Activated CD8-positive, alpha-beta memory T cell treated with anti-CD3 and anti-CD28 coated beads for 48 hours (primary cell): Measurements from ENCODE around the gene MLLT3.

Source experiments
- DNase-seq, 3 experiments: peaks; one replicate each; pipeline ENCODE4 v3.0.0-alpha.2; 2020; ENCODE audit warnings: low read depth in 2 of 3, low spot score in 2 of 3

The MLLT3 gene

DNA sequence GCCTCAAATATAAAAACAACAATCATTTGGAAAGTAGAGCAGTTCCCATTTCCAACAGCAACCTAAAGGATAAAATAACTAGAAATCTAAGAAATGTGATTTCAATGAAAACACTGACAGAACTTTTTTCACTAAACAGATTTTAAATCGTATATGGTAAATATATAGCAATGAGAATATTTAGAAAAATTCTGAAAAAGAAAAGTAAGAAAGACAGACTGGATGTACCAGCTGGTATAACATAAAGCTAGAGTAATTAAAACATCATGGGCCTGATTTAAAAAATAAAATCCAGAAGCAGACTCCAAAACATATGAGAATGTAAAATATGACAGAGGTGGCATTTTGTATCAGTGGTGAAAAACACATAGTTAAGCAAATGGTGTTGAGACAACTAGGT lies 308.9 kb downstream of the MLLT3 start:
- DNase-seq, result no peak

DNA sequence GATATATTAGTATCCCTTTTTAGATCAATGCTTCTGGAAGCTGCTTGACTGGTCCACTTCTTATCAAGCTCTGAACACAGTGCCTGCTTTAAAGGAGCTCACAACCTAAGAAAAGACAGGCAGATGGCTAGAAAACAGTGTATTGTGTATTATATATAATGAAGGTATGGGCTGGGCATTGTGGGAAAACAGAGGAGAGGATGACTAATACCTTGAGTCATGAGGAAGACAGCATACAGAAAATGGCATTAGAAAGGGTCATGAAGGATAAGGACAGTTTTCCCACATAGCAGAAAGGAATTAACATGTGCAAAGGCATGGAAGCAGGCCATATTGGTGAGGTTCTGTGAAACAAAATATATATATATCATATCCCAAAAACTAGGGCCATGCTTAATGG lies 309.6 kb downstream of the MLLT3 start:
- DNase-seq, result no peak

DNA sequence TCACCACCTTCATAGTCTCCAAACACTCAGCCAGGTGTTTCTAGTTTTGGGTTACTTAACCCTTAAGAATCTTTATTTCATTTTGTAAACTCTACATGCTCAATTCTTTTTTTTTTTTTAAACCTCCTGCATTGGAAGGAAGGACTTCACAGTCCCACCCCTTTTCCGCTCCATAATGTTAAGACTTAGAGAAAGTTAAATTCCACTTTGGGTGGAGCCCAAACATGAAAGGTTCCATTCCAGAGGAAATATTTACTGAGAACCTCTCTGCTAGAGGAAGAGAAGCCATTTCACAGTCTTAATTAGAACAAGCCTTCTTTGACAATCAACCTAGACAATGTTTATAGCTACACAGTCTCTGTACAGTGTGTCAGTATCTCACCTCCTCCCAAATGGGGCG lies 312.3 kb downstream of the MLLT3 start:
- DNase-seq, result no peak

DNA sequence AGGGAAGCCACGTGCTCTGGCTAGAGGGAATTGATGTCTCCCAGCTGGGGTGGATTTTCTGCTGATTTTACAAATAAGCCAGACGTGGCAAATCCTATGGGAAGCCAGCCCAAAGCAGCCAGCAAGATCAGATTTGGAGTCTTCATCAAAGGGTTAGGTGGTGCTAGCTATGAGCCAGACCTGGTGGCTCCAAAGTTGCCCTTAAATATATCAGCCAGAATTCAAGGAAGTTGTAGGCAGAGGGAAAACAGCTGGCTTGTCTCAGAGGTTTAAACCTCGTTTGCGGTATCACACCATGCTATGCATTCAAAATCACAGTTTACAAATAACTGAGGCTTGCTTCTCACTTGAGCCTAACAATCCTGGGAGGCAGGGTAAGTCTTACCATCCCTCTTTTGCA lies 313.2 kb downstream of the MLLT3 start:
- no peak for DNase-seq

DNA sequence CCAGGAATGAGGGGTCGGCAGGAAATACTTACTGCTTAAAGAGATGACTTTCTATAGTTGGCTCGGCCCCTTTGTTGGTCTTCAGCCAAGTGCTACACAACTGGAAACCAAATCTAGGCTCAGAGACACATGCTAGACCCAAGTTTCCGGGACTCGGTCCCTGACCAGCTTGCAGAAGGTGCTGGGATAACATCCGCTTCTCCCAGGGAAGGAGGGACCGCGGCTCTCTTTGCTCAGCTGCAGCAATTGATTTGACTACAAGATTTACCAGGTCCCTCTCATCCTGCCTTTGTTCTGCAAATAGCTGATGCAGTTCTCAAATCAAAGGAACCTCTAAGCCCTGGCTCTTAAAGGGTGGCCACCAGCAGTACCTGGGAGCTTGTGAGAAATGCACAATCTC lies 314.7 kb downstream of the MLLT3 start:
- DNase-seq, result no peak

DNA sequence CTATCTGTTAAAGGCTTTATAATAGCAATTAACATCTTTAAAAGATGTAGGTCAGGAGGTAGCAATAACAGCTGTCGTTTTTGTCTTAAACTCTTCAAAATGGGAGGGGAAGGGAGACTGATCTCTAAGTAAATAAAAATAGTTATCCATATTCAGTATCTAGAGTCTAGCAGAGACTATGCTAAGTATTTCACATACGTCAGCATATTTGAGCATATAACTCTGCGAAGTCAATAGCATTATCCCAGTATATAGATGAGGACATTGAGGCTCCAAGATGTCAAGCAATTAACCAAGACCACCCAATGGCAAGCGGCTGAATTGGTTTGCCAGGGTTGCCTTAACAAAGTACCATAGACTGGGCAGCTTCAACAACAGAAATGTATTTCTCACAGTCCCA lies 316.8 kb downstream of the MLLT3 start:
- no peak for DNase-seq

DNA sequence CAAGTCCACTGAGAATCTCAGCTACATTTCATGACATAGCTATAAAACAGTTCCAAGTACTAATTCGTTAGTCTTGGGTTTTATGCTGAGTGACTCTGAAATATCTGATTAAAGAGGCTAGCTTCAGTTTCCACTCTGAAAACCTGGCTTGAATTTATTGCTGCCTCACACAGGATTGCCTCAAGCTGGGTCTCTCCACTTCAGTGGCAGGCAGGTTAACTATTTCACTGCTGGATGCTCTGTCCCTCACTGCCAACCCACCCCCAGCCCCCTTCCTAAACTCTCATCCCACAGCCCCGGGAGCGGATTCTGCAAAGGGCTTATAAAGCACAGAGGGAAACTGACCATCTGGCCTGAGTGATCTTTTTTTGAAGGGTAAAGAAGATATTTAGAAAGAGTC lies 318.3 kb downstream of the MLLT3 start:
- no peak for DNase-seq

DNA sequence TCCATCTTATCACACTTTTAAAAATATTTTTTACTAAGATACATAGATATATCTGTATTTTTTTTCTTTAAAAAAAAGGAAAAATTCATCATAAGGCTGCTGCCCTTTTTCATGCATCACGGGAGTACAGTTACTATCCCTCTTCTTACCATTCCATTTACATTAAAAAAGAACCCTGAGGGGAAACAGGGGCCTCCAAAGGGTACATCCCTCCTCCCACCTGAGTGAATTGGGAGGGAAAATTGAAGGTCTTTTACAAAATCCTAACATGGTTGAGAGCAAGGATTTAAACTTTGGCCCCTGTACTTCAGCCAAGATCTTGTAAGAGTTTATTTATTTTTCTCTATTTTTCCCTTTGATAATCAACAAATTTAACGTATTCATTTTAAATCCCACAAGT lies 319.2 kb downstream of the MLLT3 start:
- DNase-seq, result no peak

DNA sequence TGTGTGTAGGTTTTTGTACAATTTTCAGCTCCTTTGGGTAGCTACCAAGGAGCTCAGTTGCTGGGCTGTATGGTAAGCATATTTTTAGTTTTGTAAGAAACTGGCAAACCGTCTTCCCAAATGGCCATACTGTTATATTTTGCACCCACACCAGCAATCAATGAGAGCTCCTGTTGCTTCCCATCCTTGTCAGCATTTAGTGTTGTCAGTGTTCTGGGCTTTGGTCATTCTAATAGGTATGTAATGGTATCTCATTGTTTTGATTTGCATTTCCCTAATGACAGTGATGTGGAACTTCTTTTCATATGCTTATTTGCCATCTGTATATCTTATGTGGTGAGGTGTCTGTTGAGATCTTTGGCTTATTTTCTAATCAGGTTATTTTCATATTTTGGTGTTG lies 320.1 kb downstream of the MLLT3 start:
- no peak for DNase-seq

DNA sequence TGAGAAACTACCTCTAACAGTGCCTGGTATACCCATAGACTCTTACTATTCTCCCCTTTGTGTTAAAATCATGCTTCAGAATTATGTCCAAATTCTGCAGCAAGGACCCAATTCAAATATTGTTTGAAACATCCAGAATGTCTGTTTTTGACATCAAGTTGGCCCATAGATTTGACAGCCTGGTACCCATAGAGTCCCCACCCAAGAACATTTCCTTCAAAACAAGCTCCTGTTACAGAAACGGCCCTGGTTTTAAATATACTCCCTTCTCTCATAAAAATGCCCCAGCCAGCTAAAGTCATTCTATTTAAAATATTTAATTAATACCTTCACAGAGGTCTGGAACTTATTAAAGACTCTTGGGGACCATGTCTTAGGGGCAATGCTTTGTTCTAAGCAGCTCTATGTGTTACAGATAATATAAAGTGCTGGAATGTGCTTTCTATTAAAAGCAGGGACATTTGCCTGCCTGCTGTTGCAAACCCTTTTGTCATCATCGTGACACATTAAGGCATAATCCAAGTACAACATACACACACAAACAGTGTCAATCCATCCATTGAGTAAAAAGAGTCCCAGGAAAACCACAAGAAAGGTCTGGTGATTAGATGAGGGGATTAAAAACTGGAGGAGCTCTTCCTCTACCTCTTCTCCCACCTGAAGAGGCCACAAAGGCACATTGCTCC lies 321.7 kb downstream of the MLLT3 start:
- no peak for DNase-seq

DNA sequence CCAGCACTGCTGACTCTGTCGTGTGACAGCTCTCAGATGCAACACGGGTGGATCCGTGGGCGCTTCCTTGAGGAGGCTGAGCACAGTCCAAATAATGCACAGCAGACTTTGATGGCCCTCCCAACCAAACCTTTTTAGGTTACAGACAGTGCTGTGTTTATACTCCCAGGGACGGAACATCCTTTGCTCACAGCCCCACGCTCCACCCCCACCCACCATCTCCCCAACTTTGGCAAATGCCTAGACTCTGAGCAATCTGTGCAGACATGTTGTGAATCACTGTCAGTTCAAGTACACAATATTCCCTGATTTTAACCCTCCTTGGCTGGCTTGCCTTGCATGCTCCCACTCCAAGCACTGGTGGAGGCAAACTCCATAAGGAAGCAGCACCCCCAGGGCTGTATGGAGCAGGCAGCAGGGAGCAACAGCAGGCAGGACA lies 324.6 kb downstream of the MLLT3 start:
- DNase-seq, result no peak

DNA sequence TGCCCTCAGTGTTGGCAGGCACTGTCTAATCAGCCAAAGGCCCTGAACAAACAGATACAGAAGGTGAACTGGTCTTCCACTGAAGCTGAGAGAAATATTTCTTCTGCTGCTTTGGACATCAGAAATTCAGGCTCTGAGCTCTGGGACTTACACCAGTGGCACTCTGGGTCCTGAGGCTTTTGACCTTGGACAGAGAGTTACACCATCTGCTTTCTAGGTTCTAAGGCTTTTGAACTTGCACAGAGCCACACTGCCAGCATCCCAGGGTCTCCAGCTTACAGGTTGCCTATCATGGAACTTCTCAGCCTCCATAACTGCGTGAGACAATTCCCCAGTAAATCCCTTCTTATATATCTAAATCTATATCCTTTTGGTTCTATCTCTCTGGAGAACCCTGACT lies 326.7 kb downstream of the MLLT3 start:
- DNase-seq, result no peak

DNA sequence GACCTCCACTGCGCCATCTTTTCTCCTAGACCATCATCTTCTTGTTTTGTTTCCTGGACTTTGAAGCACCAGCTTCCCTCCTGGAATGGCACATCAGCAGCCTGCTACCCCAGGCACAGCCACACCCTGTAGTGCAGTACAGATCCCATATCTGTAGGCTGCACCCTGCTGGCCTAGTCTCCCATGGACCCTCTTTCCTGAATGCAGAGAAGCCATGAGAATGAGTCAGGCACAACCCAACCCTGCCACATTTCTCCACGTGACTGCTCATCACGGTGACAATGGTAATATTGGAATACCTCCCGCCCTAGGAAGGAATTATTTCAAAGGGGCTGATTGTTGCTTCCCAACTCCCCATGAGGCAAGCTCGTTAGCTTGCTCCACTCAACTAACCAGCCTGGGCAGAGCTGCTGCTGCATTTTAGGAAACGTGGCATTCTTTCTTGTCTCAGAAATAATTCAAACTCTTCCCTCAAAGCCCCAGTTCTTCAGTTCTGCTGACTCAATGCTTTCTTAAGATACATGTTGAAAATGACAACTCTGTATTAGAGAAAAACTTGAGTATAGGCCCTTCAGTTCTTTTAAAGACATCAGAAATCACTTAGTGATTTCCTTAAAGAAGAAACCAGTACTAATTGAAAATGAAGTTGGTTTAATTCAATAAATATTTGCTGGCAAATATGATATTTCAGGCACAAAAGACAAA lies 328.1 kb downstream of the MLLT3 start:
- DNase-seq, result no peak

DNA sequence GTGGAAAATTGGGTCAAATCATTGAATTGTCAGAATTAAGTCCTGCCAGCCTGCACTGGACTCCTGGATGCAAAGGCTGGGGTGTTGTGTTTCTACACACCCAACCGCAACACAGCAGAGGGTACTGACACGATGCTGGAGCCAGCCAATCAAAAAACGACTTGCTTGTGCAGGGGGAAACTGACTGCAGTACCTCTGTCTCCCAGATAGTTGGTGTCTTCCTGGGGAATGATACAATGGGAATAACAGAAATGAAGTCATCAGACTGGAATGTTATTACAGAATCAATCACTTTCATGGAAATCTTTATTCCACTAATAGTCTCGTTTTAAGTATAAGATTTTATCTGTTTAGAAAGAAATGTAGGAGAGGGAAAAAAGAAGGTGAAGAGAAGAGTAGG lies 330.3 kb downstream of the MLLT3 start:
- DNase-seq, result no peak
